Loucy (cell line): ENCODE results near the gene SAPCD1.

Experiments
- H2AFZ ChIP-seq: fragments of 200-600 bp; sonication (generic); 2 replicates; pipeline ENCODE4 v1.6.0; 2016; ENCODE audit warnings: antibody characterized with exemption, mild to moderate bottlenecking, low read length, moderate library complexity
- H3F3A ChIP-seq: fragments of 200-600 bp; 2 replicates; pipeline ENCODE4 v1.6.0; 2016; ENCODE audit warnings: antibody characterized with exemption, low read depth, mild to moderate bottlenecking
- H3K27me3 ChIP-seq: fragments of 200-600 bp; sonication (generic); 2 replicates; pipeline ENCODE4 v1.6.1; 2014; ENCODE audit warnings: low read length, mild to moderate bottlenecking; ENCODE audit not compliant: insufficient read depth, poor library complexity, severe bottlenecking
- H3K36me3 ChIP-seq: fragments of 200-600 bp; sonication (generic); 2 replicates; pipeline ENCODE4 v1.6.1; 2016; ENCODE audit warnings: low read length; ENCODE audit not compliant: insufficient read depth
- H3K4me1 ChIP-seq: fragments of 200-600 bp; sonication (generic); 2 replicates; pipeline ENCODE4 v1.5.1; 2014; ENCODE audit warnings: low read length, mild to moderate bottlenecking; ENCODE audit not compliant: insufficient read depth, poor library complexity, severe bottlenecking
- H3K4me2 ChIP-seq: fragments of 200-600 bp; sonication (generic); 2 replicates; pipeline ENCODE4 v1.6.0; 2014; ENCODE audit warnings: antibody characterized with exemption, low read length, low read depth, mild to moderate bottlenecking; ENCODE audit not compliant: poor library complexity, severe bottlenecking
- H3K4me3 ChIP-seq: fragments of 200-600 bp; sonication (generic); 2 replicates; pipeline ENCODE4 v1.5.1; 2014; ENCODE audit warnings: low read length, mild to moderate bottlenecking, mixed read lengths; ENCODE audit not compliant: poor library complexity, severe bottlenecking
- H3K79me2 ChIP-seq: fragments of 200-600 bp; sonication (generic); 2 replicates; pipeline ENCODE4 v1.6.1; 2014; ENCODE audit warnings: low read length; ENCODE audit not compliant: insufficient read depth
- H3K9ac ChIP-seq: fragments of 200-600 bp; sonication (generic); 2 replicates; pipeline ENCODE4 v1.6.0; 2014; ENCODE audit warnings: mild to moderate bottlenecking, low read depth, low read length, moderate library complexity; ENCODE audit not compliant: poor library complexity, severe bottlenecking
- H3K9me2 ChIP-seq: fragments of 200-600 bp; sonication (generic); replicated peaks from 2 replicates; pipeline ENCODE4 v1.6.1; 2016; ENCODE audit warnings: low read depth, low read length, mixed read lengths
- H3K9me3 ChIP-seq: fragments of 200-600 bp; sonication (generic); 2 replicates; pipeline ENCODE4 v1.6.1; 2014; ENCODE audit warnings: mild to moderate bottlenecking, antibody characterized with exemption, low read length, low read depth; ENCODE audit not compliant: insufficient read depth
- H4K20me1 ChIP-seq: fragments of 200-600 bp; sonication (generic); 2 replicates; pipeline ENCODE4 v1.6.0; 2014; ENCODE audit warnings: antibody characterized with exemption, low read length, mild to moderate bottlenecking; ENCODE audit not compliant: insufficient read depth, poor library complexity, severe bottlenecking
- CTCF ChIP-seq: fragments of 200-600 bp; sonication (generic); conservative IDR thresholded peaks from 2 replicates; pipeline ENCODE4 v1.5.1; 2014; ENCODE audit warnings: mild to moderate bottlenecking, antibody characterized with exemption, low read length
- EZH2phosphoT487 ChIP-seq: fragments of 200-600 bp; IDR thresholded peaks from 2 replicates; pipeline ENCODE4 v1.6.1; 2018; ENCODE audit warnings: antibody characterized with exemption, mild to moderate bottlenecking, moderate library complexity, borderline replicate concordance

Gene SAPCD1

DNA sequence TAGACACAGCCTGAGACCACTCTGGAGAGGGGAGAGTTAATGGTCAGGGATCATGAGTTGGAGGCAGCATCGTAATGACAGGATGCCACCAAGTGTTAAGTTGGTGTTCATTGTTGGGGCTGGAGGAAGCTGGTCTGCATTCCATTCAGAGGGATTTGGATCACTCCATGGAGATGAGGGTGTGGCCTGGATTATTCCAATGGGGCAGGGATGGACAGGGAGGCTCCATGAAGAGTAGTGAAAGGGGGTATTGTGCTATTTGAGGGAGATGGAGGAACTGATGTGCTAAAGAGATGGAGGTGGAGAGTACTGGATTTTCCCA lies 1.1 kb downstream of the SAPCD1 start:
- H3K9me3 ChIP-seq, result no peaks in the 10 kb centered on the region
- H3K4me2 ChIP-seq, result no peak overlapping the region
- no peak overlapping the region for H2AFZ ChIP-seq
- TF ChIP-seq CTCF (no peak), EZH2phosphoT487 (no peak)
- no peaks in the 10 kb centered on the region for H3K79me2 ChIP-seq
- H3K27me3 ChIP-seq, result no peaks in the 10 kb centered on the region
- no peaks in the 10 kb centered on the region for H3F3A ChIP-seq
- H4K20me1 ChIP-seq, result no peaks in the 10 kb centered on the region
- no peaks in the 10 kb centered on the region for H3K36me3 ChIP-seq
- no peak overlapping the region for H3K4me3 ChIP-seq
- no peaks in the 10 kb centered on the region for H3K9me2 ChIP-seq
- H3K9ac ChIP-seq, result no peak overlapping the region
- H3K4me1 ChIP-seq, result peaks cover 12% of the 10 kb centered on the region

- no peaks in the 10 kb centered on the region for H3K9me2 ChIP-seq
- no peak overlapping the region for H2AFZ ChIP-seq
- no peaks in the 10 kb centered on the region for H4K20me1 ChIP-seq
- no peak overlapping the region for H3K9ac ChIP-seq
- H3K27me3 ChIP-seq, result no peaks in the 10 kb centered on the region
- TF ChIP-seq EZH2phosphoT487 (no peak), CTCF (no peak)
- no peak overlapping the region for H3K4me3 ChIP-seq
- H3K9me3 ChIP-seq, result no peaks in the 10 kb centered on the region
- H3K4me2 ChIP-seq, result no peak overlapping the region
- no peaks in the 10 kb centered on the region for H3K36me3 ChIP-seq
- H3K4me1 ChIP-seq, result peaks cover 6% of the 10 kb centered on the region
- no peaks in the 10 kb centered on the region for H3K79me2 ChIP-seq
- H3F3A ChIP-seq, result no peaks in the 10 kb centered on the region
These were observed 1.7 kb downstream of the SAPCD1 start for GRCh38 chr6:31764198-31764597.

GRCh38 chr6:31765559-31765909 lies 3.1 kb downstream of the SAPCD1 start:
- no peak for TF ChIP-seq CTCF
- TF ChIP-seq EZH2phosphoT487, result no peak
- Histone ChIP-seq H3K9ac (no peak overlapping the region), H3K9me3 (no peaks in the 10 kb centered on the region), H3K27me3 (no peaks in the 10 kb centered on the region), H3F3A (no peaks in the 10 kb centered on the region), H3K4me1 (peaks cover 3% of the 10 kb centered on the region), H3K4me3 (no peak overlapping the region), H3K9me2 (no peaks in the 10 kb centered on the region), H4K20me1 (no peaks in the 10 kb centered on the region), H3K4me2 (no peak overlapping the region), H2AFZ (no peak overlapping the region), H3K36me3 (no peaks in the 10 kb centered on the region), H3K79me2 (no peaks in the 10 kb centered on the region)
